ENCODE data around the gene PDCD4.

PDCD4 gene

GRCh38 chr10:110845756-110846620 is 25.7 kb upstream of the PDCD4 start:
- DNase-seq (ENCODE audit: low read depth) = peak; percentile 46
- no peak for TF ChIP-seq CTCF (IDR thresholded peaks at IDR 0.05; ENCODE audit: control insufficient read depth, extremely low read depth, insufficient read depth)
- no peak overlapping the region for H3K4me3 ChIP-seq (ENCODE audit: low read depth, low read length)

GRCh38 chr10:110847374-110847773 is 24.4 kb upstream of the PDCD4 start:
- H3K4me3 ChIP-seq (ENCODE audit: low read depth, low read length) = no peak overlapping the region
- DNase-seq (ENCODE audit: low read depth) = no peak
- TF ChIP-seq CTCF (IDR thresholded peaks at IDR 0.05; ENCODE audit: control insufficient read depth, extremely low read depth, insufficient read depth) = no peak

- DNase-seq (ENCODE audit: low read depth) = no peak
- H3K4me3 ChIP-seq (ENCODE audit: low read depth, low read length) = no peak overlapping the region
- TF ChIP-seq CTCF (IDR thresholded peaks at IDR 0.05; ENCODE audit: control insufficient read depth, extremely low read depth, insufficient read depth) = no peak
Measured at GRCh38 chr10:110848106-110848505, 23.6 kb upstream of the PDCD4 start.

GRCh38 chr10:110850099-110850498 is 21.6 kb upstream of the PDCD4 start:
- H3K4me3 ChIP-seq (ENCODE audit: low read depth, low read length) = no peak overlapping the region
- TF ChIP-seq CTCF (IDR thresholded peaks at IDR 0.05; ENCODE audit: control insufficient read depth, extremely low read depth, insufficient read depth) = no peak
- no peak for DNase-seq (ENCODE audit: low read depth)

- TF ChIP-seq CTCF (IDR thresholded peaks at IDR 0.05; ENCODE audit: control insufficient read depth, extremely low read depth, insufficient read depth) = no peak
- H3K4me3 ChIP-seq (ENCODE audit: low read depth, low read length) = no peak overlapping the region
- no peak for DNase-seq (ENCODE audit: low read depth)
Measured at GRCh38 chr10:110851020-110851612, 20.6 kb upstream of the PDCD4 start.

GRCh38 chr10:110852255-110852896 is 19.4 kb upstream of the PDCD4 start:
- no peak for TF ChIP-seq CTCF (IDR thresholded peaks at IDR 0.05; ENCODE audit: control insufficient read depth, extremely low read depth, insufficient read depth)
- no peak for DNase-seq (ENCODE audit: low read depth)
- no peak overlapping the region for H3K4me3 ChIP-seq (ENCODE audit: low read depth, low read length)
